ENCODE data around the gene SFMBT1.

The SFMBT1 gene

GRCh38 chr3:52982839-52983238, 63.0 kb downstream of the SFMBT1 start:
- Histone ChIP-seq H3K27ac (ENCODE audit: low read length) (no peak overlapping the region), H3K36me3 (ENCODE audit: control insufficient read depth in 1 of 2, insufficient read depth in 2 of 2, low read length in 2 of 2) (no peaks in the 10 kb centered on the region), H3K4me3 (ENCODE audit: low read depth in 1 of 2, low read length in 2 of 2) (no peak overlapping the region), H3K4me1 (ENCODE audit: control insufficient read depth in 1 of 2, insufficient read depth in 2 of 2, low read length in 2 of 2) (no peaks in the 10 kb centered on the region), H3K27me3 (ENCODE audit: low read depth, low read length) (no peaks in the 10 kb centered on the region), H3K9me3 (ENCODE audit: control insufficient read depth in 1 of 2, low read length in 2 of 2) (no peaks in the 10 kb centered on the region)

GRCh38 chr3:52979190-52979983, 66.5 kb downstream of the SFMBT1 start:
- Histone ChIP-seq H3K36me3 (ENCODE audit: control insufficient read depth in 1 of 2, insufficient read depth in 2 of 2, low read length in 2 of 2) (no peaks in the 10 kb centered on the region), H3K27ac (ENCODE audit: low read length) (no peak overlapping the region), H3K4me3 (ENCODE audit: low read depth in 1 of 2, low read length in 2 of 2) (no peak overlapping the region), H3K27me3 (ENCODE audit: low read depth, low read length) (no peaks in the 10 kb centered on the region), H3K4me1 (ENCODE audit: control insufficient read depth in 1 of 2, insufficient read depth in 2 of 2, low read length in 2 of 2) (no peaks in the 10 kb centered on the region), H3K9me3 (ENCODE audit: control insufficient read depth in 1 of 2, low read length in 2 of 2) (no peaks in the 10 kb centered on the region)

GRCh38 chr3:52978109-52978754, 67.6 kb downstream of the SFMBT1 start:
- no peak overlapping the region for H3K4me3 ChIP-seq (ENCODE audit: low read depth in 1 of 2, low read length in 2 of 2)
- no peak overlapping the region for H3K27ac ChIP-seq (ENCODE audit: low read length)
- H3K9me3 ChIP-seq (ENCODE audit: control insufficient read depth in 1 of 2, low read length in 2 of 2) = no peaks in the 10 kb centered on the region
- H3K36me3 ChIP-seq (ENCODE audit: control insufficient read depth in 1 of 2, insufficient read depth in 2 of 2, low read length in 2 of 2) = no peaks in the 10 kb centered on the region
- H3K27me3 ChIP-seq (ENCODE audit: low read depth, low read length) = no peaks in the 10 kb centered on the region
- no peaks in the 10 kb centered on the region for H3K4me1 ChIP-seq (ENCODE audit: control insufficient read depth in 1 of 2, insufficient read depth in 2 of 2, low read length in 2 of 2)

- H3K36me3 ChIP-seq (ENCODE audit: control insufficient read depth in 1 of 2, insufficient read depth in 2 of 2, low read length in 2 of 2) = peaks cover 0 to 3% of the 10 kb centered on the region in 2 donors
- no peaks in the 10 kb centered on the region for H3K27me3 ChIP-seq (ENCODE audit: low read depth, low read length)
- H3K9me3 ChIP-seq (ENCODE audit: control insufficient read depth in 1 of 2, low read length in 2 of 2) = no peaks in the 10 kb centered on the region
- no peak overlapping the region for H3K4me3 ChIP-seq (ENCODE audit: low read depth in 1 of 2, low read length in 2 of 2)
- no peaks in the 10 kb centered on the region for H3K4me1 ChIP-seq (ENCODE audit: control insufficient read depth in 1 of 2, insufficient read depth in 2 of 2, low read length in 2 of 2)
- no peak overlapping the region for H3K27ac ChIP-seq (ENCODE audit: low read length)
Observed at GRCh38 chr3:52973806-52974205, 72.1 kb downstream of the SFMBT1 start.

- Histone ChIP-seq H3K27me3 (ENCODE audit: low read depth, low read length) (no peaks in the 10 kb centered on the region), H3K9me3 (ENCODE audit: control insufficient read depth in 1 of 2, low read length in 2 of 2) (no peaks in the 10 kb centered on the region), H3K4me3 (ENCODE audit: low read depth in 1 of 2, low read length in 2 of 2) (no peak overlapping the region), H3K27ac (ENCODE audit: low read length) (no peak overlapping the region), H3K36me3 (ENCODE audit: control insufficient read depth in 1 of 2, insufficient read depth in 2 of 2, low read length in 2 of 2) (peaks cover 0 to 6% of the 10 kb centered on the region in 2 donors), H3K4me1 (ENCODE audit: control insufficient read depth in 1 of 2, insufficient read depth in 2 of 2, low read length in 2 of 2) (no peaks in the 10 kb centered on the region)
Observed at GRCh38 chr3:52971895-52972294, 74.0 kb downstream of the SFMBT1 start.

- Histone ChIP-seq H3K27ac (ENCODE audit: low read length) (no peak overlapping the region), H3K4me3 (ENCODE audit: low read depth in 1 of 2, low read length in 2 of 2) (no peak overlapping the region), H3K9me3 (ENCODE audit: control insufficient read depth in 1 of 2, low read length in 2 of 2) (no peaks in the 10 kb centered on the region), H3K4me1 (ENCODE audit: control insufficient read depth in 1 of 2, insufficient read depth in 2 of 2, low read length in 2 of 2) (no peaks in the 10 kb centered on the region), H3K36me3 (ENCODE audit: control insufficient read depth in 1 of 2, insufficient read depth in 2 of 2, low read length in 2 of 2) (peaks cover 0 to 6% of the 10 kb centered on the region in 2 donors), H3K27me3 (ENCODE audit: low read depth, low read length) (no peaks in the 10 kb centered on the region)
Observed at GRCh38 chr3:52967398-52967797, 78.5 kb downstream of the SFMBT1 start.

GRCh38 chr3:52962160-52962559, 83.7 kb downstream of the SFMBT1 start:
- no peaks in the 10 kb centered on the region for H3K27me3 ChIP-seq (ENCODE audit: low read depth, low read length)
- no peak overlapping the region for H3K27ac ChIP-seq (ENCODE audit: low read length)
- H3K9me3 ChIP-seq (ENCODE audit: control insufficient read depth in 1 of 2, low read length in 2 of 2) = no peaks in the 10 kb centered on the region
- H3K36me3 ChIP-seq (ENCODE audit: control insufficient read depth in 1 of 2, insufficient read depth in 2 of 2, low read length in 2 of 2) = no peaks in the 10 kb centered on the region
- H3K4me1 ChIP-seq (ENCODE audit: control insufficient read depth in 1 of 2, insufficient read depth in 2 of 2, low read length in 2 of 2) = no peaks in the 10 kb centered on the region
- H3K4me3 ChIP-seq (ENCODE audit: low read depth in 1 of 2, low read length in 2 of 2) = no peak overlapping the region

GRCh38 chr3:52959773-52960172, 86.1 kb downstream of the SFMBT1 start:
- Histone ChIP-seq H3K4me1 (ENCODE audit: control insufficient read depth in 1 of 2, insufficient read depth in 2 of 2, low read length in 2 of 2) (no peaks in the 10 kb centered on the region), H3K36me3 (ENCODE audit: control insufficient read depth in 1 of 2, insufficient read depth in 2 of 2, low read length in 2 of 2) (no peaks in the 10 kb centered on the region), H3K4me3 (ENCODE audit: low read depth in 1 of 2, low read length in 2 of 2) (no peak overlapping the region), H3K27me3 (ENCODE audit: low read depth, low read length) (no peaks in the 10 kb centered on the region), H3K9me3 (ENCODE audit: control insufficient read depth in 1 of 2, low read length in 2 of 2) (no peaks in the 10 kb centered on the region), H3K27ac (ENCODE audit: low read length) (no peak overlapping the region)

- Histone ChIP-seq H3K4me3 (ENCODE audit: low read depth in 1 of 2, low read length in 2 of 2) (no peak overlapping the region), H3K27ac (ENCODE audit: low read length) (no peak overlapping the region), H3K27me3 (ENCODE audit: low read depth, low read length) (no peaks in the 10 kb centered on the region), H3K4me1 (ENCODE audit: control insufficient read depth in 1 of 2, insufficient read depth in 2 of 2, low read length in 2 of 2) (no peaks in the 10 kb centered on the region), H3K36me3 (ENCODE audit: control insufficient read depth in 1 of 2, insufficient read depth in 2 of 2, low read length in 2 of 2) (peaks cover 0 to 10% of the 10 kb centered on the region in 2 donors), H3K9me3 (ENCODE audit: control insufficient read depth in 1 of 2, low read length in 2 of 2) (no peaks in the 10 kb centered on the region)
Observed at GRCh38 chr3:52939600-52939999, 106.3 kb downstream of the SFMBT1 start.

- no peaks in the 10 kb centered on the region for H3K4me1 ChIP-seq (ENCODE audit: control insufficient read depth in 1 of 2, insufficient read depth in 2 of 2, low read length in 2 of 2)
- H3K9me3 ChIP-seq (ENCODE audit: control insufficient read depth in 1 of 2, low read length in 2 of 2) = no peaks in the 10 kb centered on the region
- peaks cover 5% of the 10 kb centered on the region in 2 donors for H3K36me3 ChIP-seq (ENCODE audit: control insufficient read depth in 1 of 2, insufficient read depth in 2 of 2, low read length in 2 of 2)
- no peak overlapping the region for H3K4me3 ChIP-seq (ENCODE audit: low read depth in 1 of 2, low read length in 2 of 2)
- no peaks in the 10 kb centered on the region for H3K27me3 ChIP-seq (ENCODE audit: low read depth, low read length)
- H3K27ac ChIP-seq (ENCODE audit: low read length) = no peak overlapping the region
Observed at GRCh38 chr3:52934630-52935530, 111.0 kb downstream of the SFMBT1 start.

GRCh38 chr3:52931889-52932288, 114.0 kb downstream of the SFMBT1 start:
- H3K9me3 ChIP-seq (ENCODE audit: control insufficient read depth in 1 of 2, low read length in 2 of 2) = no peaks in the 10 kb centered on the region
- H3K36me3 ChIP-seq (ENCODE audit: control insufficient read depth in 1 of 2, insufficient read depth in 2 of 2, low read length in 2 of 2) = peaks cover 5 to 16% of the 10 kb centered on the region in 2 donors
- H3K27me3 ChIP-seq (ENCODE audit: low read depth, low read length) = no peaks in the 10 kb centered on the region
- no peak overlapping the region for H3K27ac ChIP-seq (ENCODE audit: low read length)
- H3K4me1 ChIP-seq (ENCODE audit: control insufficient read depth in 1 of 2, insufficient read depth in 2 of 2, low read length in 2 of 2) = no peaks in the 10 kb centered on the region
- no peak overlapping the region for H3K4me3 ChIP-seq (ENCODE audit: low read depth in 1 of 2, low read length in 2 of 2)

Measured in muscle layer of duodenum (tissue), 2 donors.